HG03139 (cell line): ENCODE results near the gene FMNL2.
"Not testable (repeated sequence)": the region's sequence is repeated elsewhere in the genome, so short reads cannot be mapped to it uniquely, and the experiment has no call there.

Experiments
- ATAC-seq: cut with Tn5 transposase; IDR thresholded peaks from one replicate; pipeline ENCODE4 v1.9.1; 2021; ENCODE audit not compliant: unreplicated experiment

Gene FMNL2

DNA sequence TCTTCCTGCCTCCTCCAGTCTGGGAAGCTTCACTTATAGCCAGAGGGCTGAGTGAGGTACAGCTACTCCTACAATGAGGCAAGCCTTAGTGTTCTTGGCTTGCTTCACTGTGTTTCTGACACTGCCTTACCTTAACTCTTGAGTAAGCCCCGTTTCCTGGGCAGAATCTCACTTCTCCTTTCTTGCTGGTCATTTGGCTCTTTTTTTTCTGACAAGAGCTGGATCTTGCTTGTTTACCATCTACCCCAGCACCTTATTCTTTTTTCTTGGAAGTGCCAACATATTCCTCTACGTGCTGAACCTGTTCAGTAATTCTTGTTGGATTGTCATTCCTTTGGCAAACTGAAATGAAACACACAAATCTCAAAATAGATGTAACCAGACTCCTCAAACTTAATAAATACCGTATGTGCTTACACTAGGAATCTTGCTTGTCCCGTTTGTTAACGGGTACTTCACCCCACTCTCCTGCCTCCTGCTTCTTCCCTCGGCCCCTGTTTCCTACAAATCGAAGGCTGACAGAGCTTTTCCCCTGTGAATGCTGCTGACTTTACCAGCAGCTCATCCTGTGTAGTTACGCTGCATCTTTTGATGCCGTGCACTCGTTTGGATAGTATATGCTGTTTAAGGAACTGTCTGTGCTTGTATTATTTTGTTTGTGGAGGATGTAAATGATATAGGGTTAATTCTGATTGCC, 132.2 kb downstream of the FMNL2 start:
- peak; percentile 91 for ATAC-seq

GRCh38 chr2:152467677-152468410, 132.9 kb downstream of the FMNL2 start:
- ATAC-seq = no peak

- no peak for ATAC-seq
Measured at GRCh38 chr2:152468899-152469692, 134.1 kb downstream of the FMNL2 start.

GRCh38 chr2:152470861-152471854, 136.2 kb downstream of the FMNL2 start:
- ATAC-seq = no peak

DNA sequence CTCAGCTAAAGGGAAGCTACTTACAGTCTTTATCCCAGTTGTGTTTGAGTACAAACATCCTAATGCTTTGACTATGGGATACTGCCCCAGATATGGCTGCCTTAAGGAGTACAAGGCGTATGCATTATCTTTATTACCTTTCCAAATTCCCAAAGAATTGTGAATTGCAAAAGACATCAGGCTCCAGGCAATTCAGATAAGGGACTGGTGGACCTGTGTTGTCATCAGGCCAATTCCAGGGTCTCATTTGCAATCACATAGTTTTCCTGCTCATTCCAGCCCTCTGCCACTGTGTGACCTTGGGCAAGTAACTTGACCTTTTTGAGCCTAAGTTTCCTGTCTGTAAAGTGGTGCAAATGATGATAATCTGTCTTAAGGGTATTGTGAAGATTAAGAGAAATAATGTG, 137.5 kb downstream of the FMNL2 start:
- no peak for ATAC-seq

- no peak for ATAC-seq
Measured at GRCh38 chr2:152473151-152473857, 138.3 kb downstream of the FMNL2 start.

- ATAC-seq = not testable (repeated sequence)
Measured at GRCh38 chr2:152474523-152474922, 139.5 kb downstream of the FMNL2 start.

DNA sequence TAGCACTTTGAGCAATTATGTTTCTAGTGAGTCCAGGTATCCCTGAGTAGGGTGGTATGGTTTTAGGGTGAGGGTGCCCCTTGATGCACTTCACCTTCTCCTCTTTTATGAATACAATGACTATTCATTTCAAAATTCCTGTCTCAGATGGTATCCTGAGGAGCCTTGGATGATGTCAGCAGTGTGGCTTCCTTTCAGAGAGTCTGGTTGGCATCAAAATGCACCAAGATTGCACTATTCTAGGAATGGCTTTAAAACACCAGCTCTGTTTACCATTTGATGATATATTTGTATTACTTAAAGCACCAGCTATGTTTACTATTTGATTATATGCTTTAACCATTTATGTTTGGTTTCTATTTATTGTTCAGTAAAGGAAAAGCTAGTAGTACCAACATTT, 141.0 kb downstream of the FMNL2 start:
- no peak for ATAC-seq

DNA sequence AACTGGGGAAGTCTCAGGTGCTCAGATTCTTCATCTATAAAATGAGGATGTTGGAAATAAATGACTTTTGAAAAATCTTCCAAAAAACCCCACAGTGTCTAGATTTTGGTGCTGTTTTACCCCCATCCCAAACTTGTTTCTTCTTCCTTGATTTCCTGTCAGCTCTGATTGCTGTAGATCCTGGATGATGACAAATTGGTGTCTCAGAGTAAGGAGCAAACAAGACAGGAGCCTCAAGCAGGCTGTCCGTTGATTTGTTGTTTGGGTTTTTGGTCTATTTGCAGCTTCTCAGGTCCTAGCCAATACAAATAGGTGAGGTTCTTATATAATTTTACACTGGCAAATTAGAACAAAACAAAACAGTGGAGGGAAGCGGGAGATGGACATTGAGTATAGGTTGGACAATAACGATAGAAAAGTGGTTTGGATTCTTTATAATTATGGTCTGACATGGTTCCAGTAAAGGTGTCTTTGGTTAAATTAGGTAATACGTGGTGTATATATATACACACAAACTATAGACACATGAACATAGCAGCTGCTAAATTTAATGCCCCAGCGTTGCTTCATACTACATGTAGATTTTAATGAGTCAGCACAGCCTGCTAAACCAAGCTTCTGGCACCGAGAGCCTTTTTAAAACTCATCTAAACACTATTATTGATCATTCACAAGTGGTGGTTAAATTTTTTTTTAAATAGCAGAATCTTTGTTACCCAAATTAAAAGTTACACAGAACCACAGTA, 142.5 kb downstream of the FMNL2 start:
- ATAC-seq = no peak

DNA sequence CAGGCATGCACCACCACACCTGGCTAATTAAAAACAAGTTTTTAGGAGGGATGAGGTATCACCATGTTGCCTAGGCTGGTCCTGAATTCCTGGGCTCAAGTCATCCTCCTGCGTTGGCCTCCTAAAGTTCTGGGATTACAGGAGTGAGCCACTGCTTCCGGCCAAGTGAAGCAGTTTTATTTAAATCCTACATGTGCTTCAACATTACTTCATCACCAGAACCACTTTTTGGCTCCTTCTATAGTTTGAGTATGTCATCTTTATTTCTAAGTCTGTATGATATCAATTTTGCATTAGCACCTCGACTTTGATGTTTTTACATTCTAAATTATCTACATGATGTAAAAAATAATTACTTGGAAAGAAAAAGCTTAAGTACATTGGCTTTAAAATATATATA, 144.3 kb downstream of the FMNL2 start:
- no peak for ATAC-seq

GRCh38 chr2:152480821-152481399, 145.9 kb downstream of the FMNL2 start:
- no peak for ATAC-seq

DNA sequence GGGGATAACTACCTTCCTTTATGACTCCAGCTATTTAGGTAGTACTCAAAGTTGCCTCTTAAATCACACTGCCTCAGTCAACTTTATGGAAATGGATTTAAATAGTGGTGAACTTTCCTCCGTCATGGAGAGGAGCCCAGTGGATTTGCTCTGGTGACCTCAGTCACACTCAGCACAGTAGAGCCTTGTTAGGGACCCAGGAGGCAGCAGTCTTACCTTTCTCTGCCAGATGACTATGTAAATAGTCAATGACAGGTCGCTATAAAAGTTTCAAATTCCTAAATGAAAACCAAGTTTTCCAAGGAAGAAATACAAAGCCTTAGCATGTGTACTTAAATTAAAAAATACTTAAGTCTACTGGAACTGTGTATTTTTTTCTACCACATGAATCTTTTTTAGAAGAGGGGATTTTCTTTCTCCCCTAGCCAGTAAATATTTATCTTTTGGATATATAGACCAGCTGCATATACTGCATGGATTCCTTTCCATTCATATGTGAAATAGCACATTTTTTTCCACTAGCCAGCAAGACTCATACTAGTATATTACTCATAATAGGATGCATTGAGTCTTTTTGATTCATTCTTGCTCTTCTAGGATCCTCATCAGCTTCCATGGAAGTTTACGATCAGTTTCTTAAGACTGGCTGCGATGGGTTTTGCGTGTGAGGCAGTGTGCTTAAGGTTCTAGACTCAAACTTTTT, 147.1 kb downstream of the FMNL2 start:
- no peak for ATAC-seq

DNA sequence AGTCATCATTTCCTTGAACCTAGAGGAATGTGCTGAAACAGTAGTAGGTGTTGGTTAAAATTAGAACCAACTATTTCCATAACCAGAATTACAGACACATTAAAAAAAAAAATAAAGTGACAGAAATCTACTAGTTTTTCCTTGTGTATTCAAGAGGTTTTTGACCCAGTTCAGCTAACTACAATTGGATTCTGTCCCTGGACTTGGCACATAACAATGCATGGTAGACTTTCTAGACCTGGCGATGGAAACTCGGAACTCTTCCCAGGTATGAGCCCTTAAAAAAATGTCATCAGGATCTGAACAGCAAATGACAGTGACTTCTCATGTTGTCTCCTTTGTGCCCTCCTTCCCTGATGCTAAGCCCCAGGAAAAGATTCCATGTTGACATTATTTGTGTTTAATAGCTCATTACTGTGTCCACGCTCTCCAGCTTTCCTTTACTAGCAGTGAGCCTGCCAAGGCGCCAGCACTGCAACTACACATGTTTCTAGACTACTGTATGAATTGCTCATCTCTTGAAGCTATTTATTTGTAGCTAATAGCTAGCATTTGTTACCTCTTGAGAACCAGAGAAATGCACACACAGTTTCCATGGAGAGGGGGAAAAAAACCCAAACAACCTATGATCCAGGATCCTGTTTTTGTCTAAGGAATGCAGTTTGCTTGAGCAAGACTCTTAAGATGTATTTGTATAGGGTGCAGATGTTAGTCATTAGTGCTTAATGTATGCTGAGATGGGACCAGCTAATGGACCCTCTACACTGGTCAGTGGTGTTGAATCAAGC, 148.5 kb downstream of the FMNL2 start:
- ATAC-seq = no peak

GRCh38 chr2:152485954-152486736, 151.2 kb downstream of the FMNL2 start:
- ATAC-seq = no peak

DNA sequence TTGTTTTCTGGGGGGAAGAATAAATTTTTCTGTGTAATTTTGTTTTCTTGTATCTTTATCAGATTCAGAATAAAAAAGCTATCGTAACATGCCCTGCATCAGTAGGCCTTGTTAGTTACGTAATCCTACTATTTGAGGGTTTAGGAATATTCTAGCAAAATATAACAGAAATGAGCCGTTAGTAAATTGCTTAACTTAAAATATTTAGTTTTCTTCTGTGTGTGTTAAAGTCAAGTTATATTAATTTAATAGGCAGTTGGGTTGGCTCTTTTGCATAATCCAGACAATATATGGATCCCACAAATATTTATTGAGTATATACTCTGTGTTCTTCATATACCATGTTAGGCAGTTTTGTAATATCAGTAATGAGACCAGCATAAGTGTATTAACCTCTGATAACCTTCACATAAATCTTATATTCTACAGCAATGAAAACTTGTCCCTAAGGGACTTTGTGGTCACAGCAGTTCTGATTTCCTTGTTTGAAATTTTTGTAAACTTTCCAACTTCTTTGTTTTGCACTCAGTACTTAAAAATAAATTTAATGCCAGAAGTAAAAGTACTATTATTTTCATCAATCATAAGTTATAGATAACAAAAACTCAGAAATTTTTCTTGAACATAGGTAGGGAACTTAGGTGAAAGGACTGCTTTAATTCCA, 151.9 kb downstream of the FMNL2 start:
- ATAC-seq = no peak

GRCh38 chr2:152488075-152488474, 153.1 kb downstream of the FMNL2 start:
- no peak for ATAC-seq
